Stimulated activated CD4-positive, alpha-beta T cell treated with anti-CD3 and anti-CD28 coated beads, Interleukin-2, amount 100 ng/mL, for 4 hours (primary cell): ENCODE data around the gene PHLDA3.
"Not testable (repeated sequence)": the region's sequence is repeated elsewhere in the genome, so short reads cannot be mapped to it uniquely, and the experiment has no call there.

Source experiments
- DNase-seq: peaks from one replicate; pipeline ENCODE4 v3.0.0-alpha.2; 2020; ENCODE audit warnings: low read depth

PHLDA3 gene

DNA sequence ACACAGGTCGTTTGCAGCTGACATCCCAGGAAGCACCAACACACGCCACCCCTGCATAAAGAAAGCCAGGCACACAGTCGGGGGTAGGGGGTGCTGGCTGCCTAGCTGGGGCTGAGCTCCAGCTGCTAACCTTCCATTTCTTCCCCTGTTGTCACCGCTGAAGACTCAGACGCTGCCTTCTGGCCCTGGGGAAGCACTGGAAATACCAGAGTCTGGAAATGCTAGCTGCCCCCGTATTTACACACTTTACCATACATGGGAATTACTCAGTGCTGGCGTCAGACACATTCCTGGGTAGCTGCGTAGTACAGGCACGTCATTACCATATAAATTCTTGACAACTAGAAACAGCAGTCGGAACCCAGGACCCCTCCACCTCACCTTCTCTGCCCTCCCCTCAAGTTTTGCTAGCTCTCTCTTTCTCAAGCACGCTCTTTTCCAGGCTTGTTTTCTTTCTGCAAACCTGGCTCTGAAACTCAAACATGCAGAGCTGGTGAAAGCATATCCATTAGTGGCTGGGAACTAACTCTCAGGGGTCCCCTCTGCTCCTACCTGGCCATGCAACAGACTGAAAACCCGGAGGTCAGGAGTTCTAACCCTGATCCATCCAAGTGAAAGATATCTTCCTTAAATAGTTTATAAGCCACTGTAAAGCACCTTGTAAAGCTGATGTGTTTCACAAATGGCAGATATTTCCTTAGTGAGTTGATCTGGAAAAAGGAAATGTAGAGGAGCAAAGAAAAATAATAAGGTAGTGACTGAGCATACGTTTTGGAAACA lies 34.6 kb upstream of the PHLDA3 start:
- no peak for DNase-seq

GRCh38 chr1:201502511-201502857 lies 33.5 kb upstream of the PHLDA3 start:
- DNase-seq, result no peak

- DNase-seq, result no peak
Measured at GRCh38 chr1:201501812-201502510, 33.0 kb upstream of the PHLDA3 start.

GRCh38 chr1:201501144-201501543 lies 32.2 kb upstream of the PHLDA3 start:
- DNase-seq, result no peak

DNA sequence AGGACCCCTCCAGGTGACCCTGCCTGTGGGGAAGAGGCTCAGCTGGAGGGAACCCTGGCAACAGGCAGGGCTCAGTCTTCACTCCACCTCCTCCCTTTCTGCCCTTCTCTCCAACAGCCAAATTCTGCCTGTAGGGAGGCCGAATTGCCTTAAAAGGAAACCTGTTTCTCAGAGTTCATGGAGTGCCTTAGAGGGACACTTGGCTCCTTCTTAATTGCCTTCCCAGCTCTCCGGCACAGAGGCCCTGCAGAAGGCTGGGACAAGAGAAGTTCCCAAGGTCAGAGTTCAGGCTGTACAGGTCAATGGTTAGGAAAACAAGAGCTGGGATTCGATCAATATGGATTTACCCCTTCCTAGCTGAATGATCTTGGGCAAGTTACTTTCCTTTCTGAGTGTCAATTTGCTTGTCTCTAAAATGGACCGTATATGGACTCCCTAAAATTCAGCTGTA lies 31.7 kb upstream of the PHLDA3 start:
- no peak for DNase-seq

DNA sequence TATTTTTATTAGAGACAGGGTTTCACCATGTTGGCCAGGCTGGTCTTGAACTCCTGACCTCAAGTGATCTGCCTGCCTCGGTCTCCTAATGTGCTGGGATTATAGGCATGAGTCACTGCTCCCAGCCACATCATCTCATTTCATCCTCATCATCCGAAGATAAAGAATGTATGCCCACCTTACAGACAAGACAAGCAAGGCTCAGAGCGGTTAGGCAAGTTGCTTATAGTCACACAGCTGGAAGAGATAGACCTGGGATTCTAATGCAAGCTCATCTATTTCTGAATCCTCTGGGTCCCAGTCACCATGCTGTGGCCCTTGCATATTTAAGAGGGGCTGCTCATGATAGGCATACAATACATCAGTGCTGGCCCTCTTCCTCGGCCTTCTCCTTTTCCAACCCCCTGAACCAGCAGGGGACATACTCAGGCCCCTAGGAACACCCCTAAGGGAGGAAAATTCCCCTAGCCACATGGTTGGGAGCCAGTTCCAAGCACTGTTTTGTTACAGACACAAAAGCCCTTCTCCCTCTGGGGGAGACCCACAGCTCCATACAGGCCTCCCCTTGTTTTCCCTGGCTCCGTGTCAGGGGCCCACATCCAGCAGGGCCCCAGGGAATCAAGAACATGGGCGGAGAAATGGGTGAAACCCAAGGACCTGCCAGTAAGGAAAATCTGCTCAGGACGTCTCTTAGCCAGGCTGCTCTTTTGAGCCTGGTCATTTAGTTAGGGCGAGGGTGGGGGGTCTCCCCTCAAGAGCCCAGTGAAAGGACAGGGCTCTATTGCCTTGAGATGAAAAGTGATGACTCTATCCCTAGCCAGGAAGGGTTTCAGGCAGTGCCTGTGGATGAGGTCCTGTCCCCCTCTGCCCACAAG lies 31.0 kb upstream of the PHLDA3 start:
- no peak for DNase-seq

GRCh38 chr1:201499191-201499590 lies 30.2 kb upstream of the PHLDA3 start:
- DNase-seq, result no peak

- no peak for DNase-seq
Measured at GRCh38 chr1:201498621-201499020, 29.6 kb upstream of the PHLDA3 start.

DNA sequence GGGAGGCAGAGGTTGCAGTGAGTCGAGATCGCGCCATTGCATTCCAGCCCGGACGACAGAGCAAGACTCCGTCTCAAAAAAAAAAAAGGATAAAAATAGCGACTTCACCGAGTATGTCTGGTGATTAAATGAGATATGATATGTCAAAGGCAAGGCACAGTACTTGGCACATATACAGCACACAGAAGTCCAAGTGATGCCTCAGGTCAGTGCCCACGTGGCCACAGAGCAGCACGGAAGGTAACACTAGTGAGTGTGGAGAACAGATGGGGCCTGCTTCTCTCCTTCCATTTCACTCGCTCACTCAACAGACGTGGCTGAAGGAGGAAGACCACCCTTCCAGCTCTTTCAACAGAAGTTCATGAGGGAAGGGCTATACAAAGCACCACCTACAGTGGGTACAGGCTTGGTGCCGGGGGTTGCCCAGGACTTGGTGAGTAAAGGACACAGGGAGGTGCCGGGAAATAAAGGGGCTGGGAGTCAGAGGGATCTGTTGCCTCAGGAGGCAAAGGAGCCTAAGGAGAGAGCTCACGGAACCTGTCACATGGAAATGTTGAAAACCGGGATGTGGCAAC lies 29.0 kb upstream of the PHLDA3 start:
- DNase-seq, result no peak

GRCh38 chr1:201496296-201496690 lies 27.3 kb upstream of the PHLDA3 start:
- no peak for DNase-seq

GRCh38 chr1:201495551-201496295 lies 26.7 kb upstream of the PHLDA3 start:
- DNase-seq, result no peak

DNA sequence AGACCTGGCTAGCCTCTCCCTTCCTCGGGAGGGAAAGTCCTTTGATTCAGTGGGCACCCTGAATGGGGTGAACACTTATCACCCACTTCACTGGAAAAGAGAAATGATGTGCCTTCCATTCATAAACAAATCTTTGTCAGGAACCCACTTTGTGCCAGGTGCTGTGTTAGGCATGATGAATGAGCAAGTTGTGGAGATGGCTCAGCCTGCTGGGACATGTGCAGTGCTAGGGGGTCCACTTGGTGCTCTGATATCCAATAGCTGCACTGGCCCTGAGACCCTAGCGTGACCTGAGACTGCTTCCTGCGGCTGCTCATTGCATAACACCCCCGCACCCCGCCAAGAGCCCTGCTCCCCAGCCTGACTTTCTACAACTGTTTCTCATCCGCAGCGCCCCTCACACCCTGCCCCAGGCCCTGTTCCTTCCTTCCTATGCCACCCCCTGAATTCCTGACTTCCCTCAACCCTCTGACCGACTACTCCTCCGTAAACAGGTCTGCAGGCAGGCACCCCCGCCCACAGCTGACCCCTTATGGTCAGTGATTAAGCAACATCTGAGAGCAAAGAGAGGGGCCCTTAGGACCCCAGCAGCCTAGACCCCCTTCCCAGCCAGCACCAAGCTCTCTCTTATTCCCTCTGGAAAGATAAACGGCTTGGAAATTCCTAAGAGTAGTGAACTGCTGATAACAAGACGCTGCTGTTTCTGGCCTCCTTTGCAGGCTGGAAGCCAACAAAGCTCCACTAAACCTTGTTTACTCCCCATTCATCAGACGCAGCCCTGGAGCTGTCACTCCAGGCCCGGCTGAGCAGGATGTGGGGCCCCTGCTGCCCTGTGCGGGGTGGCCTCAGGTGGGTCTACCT lies 25.0 kb upstream of the PHLDA3 start:
- no peak for DNase-seq

DNA sequence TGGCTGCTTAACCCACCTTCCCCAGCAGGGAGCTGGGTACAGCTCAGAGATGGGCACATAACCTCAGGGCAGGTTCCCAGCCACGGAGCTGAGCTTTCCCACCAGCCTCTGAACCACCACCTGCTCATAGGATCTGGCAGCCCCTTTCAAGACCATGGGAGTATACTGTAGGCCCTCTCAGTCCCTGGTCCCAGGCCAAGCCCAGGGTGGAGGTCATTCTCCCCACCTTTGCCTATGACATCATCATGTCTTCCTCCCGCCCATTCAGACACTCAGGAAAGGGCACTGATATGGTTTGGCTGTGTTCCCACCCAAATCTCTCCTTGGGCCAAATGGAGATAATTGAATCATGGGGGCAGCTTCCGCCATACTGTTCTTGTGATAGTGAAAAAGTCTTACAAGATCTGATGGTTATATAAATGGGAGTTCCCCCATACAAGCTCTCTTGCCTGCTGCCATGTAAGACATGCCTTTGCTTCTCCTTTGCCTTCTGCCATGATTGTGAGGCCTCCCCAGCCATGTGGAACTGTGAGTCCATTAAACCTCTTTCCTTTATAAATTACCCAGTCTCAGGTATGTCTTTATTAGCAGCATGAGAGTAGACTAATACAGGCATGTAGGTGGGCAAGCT lies 24.2 kb upstream of the PHLDA3 start:
- DNase-seq, result not testable (repeated sequence)

- no peak for DNase-seq
Measured at GRCh38 chr1:201491896-201492511, 23.0 kb upstream of the PHLDA3 start.

- DNase-seq, result no peak
Measured at GRCh38 chr1:201490708-201491131, 21.7 kb upstream of the PHLDA3 start.

DNA sequence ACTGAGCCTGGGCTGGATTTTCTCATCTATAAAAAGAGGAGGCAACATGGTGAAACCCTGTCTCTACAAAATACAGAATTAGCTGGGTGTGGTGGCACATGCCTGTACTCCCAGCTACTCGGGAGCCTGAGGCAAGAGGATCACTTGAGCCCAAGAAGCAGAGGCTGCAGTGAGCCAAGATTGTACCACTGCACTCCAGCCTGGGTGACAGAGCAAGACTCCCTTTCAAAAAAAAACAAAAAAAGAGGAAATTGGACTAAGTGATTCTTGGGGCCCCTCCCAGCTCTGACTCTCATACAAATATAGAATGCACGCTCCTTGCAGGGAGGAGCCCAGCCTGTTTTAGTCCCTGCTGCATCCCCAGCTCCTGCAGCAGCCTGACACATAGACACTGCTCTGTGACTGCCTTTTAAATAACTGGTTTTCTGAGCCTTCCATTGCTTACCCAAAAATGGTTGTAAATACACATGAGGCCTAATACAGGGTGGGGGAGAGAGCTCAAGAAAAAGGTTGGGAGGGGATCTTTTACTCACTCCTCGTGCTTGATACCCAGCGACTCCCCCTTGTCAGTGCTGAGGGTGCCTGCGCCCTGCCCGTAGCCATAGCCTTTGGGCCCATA lies 20.8 kb upstream of the PHLDA3 start:
- DNase-seq, result no peak

- DNase-seq, result no peak
Measured at GRCh38 chr1:201488830-201489589, 20.0 kb upstream of the PHLDA3 start.

DNA sequence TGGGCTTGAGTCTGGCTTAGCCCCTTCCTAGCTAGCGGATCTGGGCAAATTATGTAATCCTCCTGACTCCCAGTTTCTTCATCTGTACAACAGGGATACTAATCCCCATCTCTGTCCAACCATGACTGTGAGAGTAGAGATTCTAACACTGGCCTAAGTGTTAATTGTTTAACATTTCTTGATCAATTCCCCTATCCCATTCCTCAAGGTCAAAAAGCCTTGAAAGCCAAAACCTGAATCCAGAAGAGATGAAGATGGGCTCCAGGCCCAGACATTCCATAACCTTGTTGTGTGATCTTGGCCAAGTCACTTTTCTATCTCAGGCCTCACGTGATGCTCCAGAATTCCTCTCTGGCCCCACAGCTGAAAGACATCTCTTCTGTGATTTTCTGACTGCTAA lies 18.8 kb upstream of the PHLDA3 start:
- DNase-seq, result no peak
